Measurements from ENCODE around the gene EDARADD. TPM values are rescaled to one million over a fixed set of nuclear protein-coding genes. Genes with fewer than 3 reads are reported as not detected.

The EDARADD gene
- total RNA-seq, 1 donor, result 1.4 TPM

DNA sequence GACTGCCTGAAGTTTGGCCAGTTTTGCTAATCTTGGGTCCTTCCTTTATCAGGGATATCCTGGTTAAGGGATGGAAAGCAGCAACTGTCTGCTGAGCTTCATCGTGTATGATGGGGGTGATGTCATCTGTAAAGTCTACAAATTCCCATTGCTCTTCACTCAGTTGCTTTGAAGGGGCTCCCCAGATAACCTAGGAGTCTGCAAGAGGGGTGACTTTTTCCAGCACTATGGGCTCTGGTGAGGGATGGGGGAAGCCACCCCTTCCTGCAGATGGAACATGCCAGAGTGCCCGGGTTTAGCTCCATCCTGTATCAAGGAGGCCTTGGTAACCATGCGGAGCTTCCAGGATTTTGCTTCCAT, 28.4 kb downstream of the EDARADD start:
- H3K9me3 ChIP-seq (ENCODE audit: low read depth, low read length), result no peaks in the 10 kb centered on the region
- H3K4me1 ChIP-seq (ENCODE audit: insufficient read depth, low read length), result no peaks in the 10 kb centered on the region
- no peak overlapping the region for H3K27ac ChIP-seq (ENCODE audit: low read depth, low read length)
- no peaks in the 10 kb centered on the region for H4K20me1 ChIP-seq (ENCODE audit: insufficient read depth, low read length)
- no peaks in the 10 kb centered on the region for H3K36me3 ChIP-seq (ENCODE audit: insufficient read depth, low read length)
- no peaks in the 10 kb centered on the region for H3K27me3 ChIP-seq (ENCODE audit: insufficient read depth, low read length)
- TF ChIP-seq CTCF (IDR thresholded peaks at IDR 0.05; ENCODE audit: extremely low read depth, low read depth, low read length), result no peak
- no peak overlapping the region for H3K4me3 ChIP-seq (ENCODE audit: insufficient read depth, low read length)
- H3K79me2 ChIP-seq (ENCODE audit: insufficient read depth, low read length), result no peaks in the 10 kb centered on the region
- no peak for DNase-seq (ENCODE audit: insufficient read length, low spot score, missing footprints)
- H3K4me2 ChIP-seq (ENCODE audit: insufficient read depth, low read length), result no peak overlapping the region
- H2AFZ ChIP-seq (ENCODE audit: low read length), result no peak overlapping the region

- DNase-seq (ENCODE audit: insufficient read length, low spot score, missing footprints), result no peak
- H3K4me3 ChIP-seq (ENCODE audit: insufficient read depth, low read length), result no peak overlapping the region
- H3K9me3 ChIP-seq (ENCODE audit: low read depth, low read length), result no peaks in the 10 kb centered on the region
- H3K4me1 ChIP-seq (ENCODE audit: insufficient read depth, low read length), result no peaks in the 10 kb centered on the region
- no peak overlapping the region for H3K4me2 ChIP-seq (ENCODE audit: insufficient read depth, low read length)
- no peaks in the 10 kb centered on the region for H4K20me1 ChIP-seq (ENCODE audit: insufficient read depth, low read length)
- H2AFZ ChIP-seq (ENCODE audit: low read length), result no peak overlapping the region
- TF ChIP-seq CTCF (IDR thresholded peaks at IDR 0.05; ENCODE audit: extremely low read depth, low read depth, low read length), result no peak
- no peak overlapping the region for H3K27ac ChIP-seq (ENCODE audit: low read depth, low read length)
- H3K27me3 ChIP-seq (ENCODE audit: insufficient read depth, low read length), result no peaks in the 10 kb centered on the region
- H3K79me2 ChIP-seq (ENCODE audit: insufficient read depth, low read length), result no peaks in the 10 kb centered on the region
- no peaks in the 10 kb centered on the region for H3K36me3 ChIP-seq (ENCODE audit: insufficient read depth, low read length)
These were observed 31.1 kb downstream of the EDARADD start for GRCh38 chr1:236425031-236425663.

DNA sequence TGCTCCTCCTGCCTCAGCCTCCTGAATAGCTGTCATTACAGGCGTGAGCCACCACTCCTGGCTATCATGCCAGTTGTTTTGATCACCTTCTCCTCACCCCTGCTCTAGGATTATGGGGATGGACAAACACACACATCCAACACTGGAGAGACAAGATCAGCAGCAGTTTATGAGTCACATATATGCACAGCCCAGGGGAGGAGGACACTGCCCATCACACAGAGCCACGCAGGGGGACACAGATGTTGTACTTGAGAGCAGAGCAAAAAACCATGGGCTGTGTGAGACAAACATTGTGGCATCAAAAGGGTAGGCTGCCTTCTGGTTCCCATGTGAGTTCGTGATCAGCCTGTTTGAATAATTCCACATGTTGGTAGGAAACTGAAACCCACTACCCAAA, 32.1 kb downstream of the EDARADD start:
- Histone ChIP-seq H3K4me1 (ENCODE audit: insufficient read depth, low read length) (no peaks in the 10 kb centered on the region), H3K27me3 (ENCODE audit: insufficient read depth, low read length) (no peaks in the 10 kb centered on the region), H3K4me2 (ENCODE audit: insufficient read depth, low read length) (no peak overlapping the region), H3K36me3 (ENCODE audit: insufficient read depth, low read length) (no peaks in the 10 kb centered on the region), H3K9me3 (ENCODE audit: low read depth, low read length) (no peaks in the 10 kb centered on the region), H3K4me3 (ENCODE audit: insufficient read depth, low read length) (no peak overlapping the region), H3K79me2 (ENCODE audit: insufficient read depth, low read length) (no peaks in the 10 kb centered on the region), H3K27ac (ENCODE audit: low read depth, low read length) (no peak overlapping the region), H2AFZ (ENCODE audit: low read length) (no peak overlapping the region), H4K20me1 (ENCODE audit: insufficient read depth, low read length) (no peaks in the 10 kb centered on the region)
- TF ChIP-seq CTCF (IDR thresholded peaks at IDR 0.05; ENCODE audit: extremely low read depth, low read depth, low read length), result no peak
- DNase-seq (ENCODE audit: insufficient read length, low spot score, missing footprints), result no peak

- no peaks in the 10 kb centered on the region for H3K79me2 ChIP-seq (ENCODE audit: insufficient read depth, low read length)
- TF ChIP-seq CTCF (IDR thresholded peaks at IDR 0.05; ENCODE audit: extremely low read depth, low read depth, low read length), result no peak
- no peak overlapping the region for H3K4me2 ChIP-seq (ENCODE audit: insufficient read depth, low read length)
- H3K27ac ChIP-seq (ENCODE audit: low read depth, low read length), result no peak overlapping the region
- no peak overlapping the region for H3K4me3 ChIP-seq (ENCODE audit: insufficient read depth, low read length)
- H3K27me3 ChIP-seq (ENCODE audit: insufficient read depth, low read length), result no peaks in the 10 kb centered on the region
- no peak overlapping the region for H2AFZ ChIP-seq (ENCODE audit: low read length)
- H3K9me3 ChIP-seq (ENCODE audit: low read depth, low read length), result no peaks in the 10 kb centered on the region
- no peaks in the 10 kb centered on the region for H4K20me1 ChIP-seq (ENCODE audit: insufficient read depth, low read length)
- DNase-seq (ENCODE audit: insufficient read length, low spot score, missing footprints), result no peak
- no peaks in the 10 kb centered on the region for H3K4me1 ChIP-seq (ENCODE audit: insufficient read depth, low read length)
- H3K36me3 ChIP-seq (ENCODE audit: insufficient read depth, low read length), result no peaks in the 10 kb centered on the region
These were observed 35.7 kb downstream of the EDARADD start for GRCh38 chr1:236429715-236430274.

Measured in osteoblast (primary cell).